ENCODE measurements around the gene LGALS8. TPM values are rescaled to one million over a fixed set of nuclear protein-coding genes. Genes with fewer than 3 reads are reported as not detected.
"Not testable (repeated sequence)": the region's sequence is repeated elsewhere in the genome, so short reads cannot be mapped to it uniquely, and the experiment has no call there.

The LGALS8 gene
- 12.9 TPM for polyA plus RNA-seq (2013, experiment 1 of 4)
- 13.3 TPM for polyA plus RNA-seq (2013, experiment 2 of 4)
- 10.0 TPM for polyA plus RNA-seq (2013, experiment 3 of 4)
- 9.8 TPM for polyA plus RNA-seq (2013, experiment 4 of 4)

DNA sequence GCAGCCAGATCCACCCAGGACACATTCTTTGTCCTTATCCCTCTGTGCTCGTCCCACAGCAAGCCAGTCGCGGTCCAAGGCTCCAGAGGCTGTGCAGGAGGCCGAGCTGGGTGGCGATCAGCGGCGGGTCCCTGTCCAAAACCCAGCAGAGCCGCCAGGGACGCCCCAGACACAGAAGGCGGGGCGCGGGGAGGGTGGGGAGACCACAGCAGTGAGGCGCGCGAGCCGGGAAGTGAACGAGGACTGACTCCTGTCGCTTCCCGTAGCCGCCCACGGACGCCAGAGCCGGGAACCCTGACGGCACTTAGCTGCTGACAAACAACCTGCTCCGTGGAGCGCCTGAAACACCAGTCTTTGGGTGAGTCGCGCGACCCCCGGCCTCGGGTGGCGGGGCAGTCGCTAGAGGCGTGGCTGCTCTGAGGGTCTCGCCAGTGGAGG lies at the start of gene LGALS8:
Gene LGALS8, plus strand, starts transcription at position 279 of the 438 bp plus-strand sequence. CDS start 2,089 bp downstream, outside the sequence.
- Histone ChIP-seq H3K27ac (ENCODE audit: insufficient read depth, low read depth, low read length, poor library complexity, severe bottlenecking) (no peak within 1 kb of the TSS), H3K27me3 (ENCODE audit: control insufficient read depth, insufficient read depth, low read length, poor library complexity, severe bottlenecking) (peaks cover 26% of the 10 kb centered on the region), H3K4me3 (ENCODE audit: insufficient read depth, low read depth, low read length) (peak within 1 kb of the TSS; percentile 72), H3K4me1 (ENCODE audit: control insufficient read depth, insufficient read depth, low read length) (no peaks in the 10 kb centered on the region), H3K36me3 (ENCODE audit: control insufficient read depth, insufficient read depth, low read length) (no peaks in the 10 kb centered on the region), H3K9me3 (ENCODE audit: control insufficient read depth, low read length) (no peaks in the 10 kb centered on the region)
- WGBS, 2 experiments = 6 to 8% methylated on average over 35 of the region's 35 CpGs

DNA sequence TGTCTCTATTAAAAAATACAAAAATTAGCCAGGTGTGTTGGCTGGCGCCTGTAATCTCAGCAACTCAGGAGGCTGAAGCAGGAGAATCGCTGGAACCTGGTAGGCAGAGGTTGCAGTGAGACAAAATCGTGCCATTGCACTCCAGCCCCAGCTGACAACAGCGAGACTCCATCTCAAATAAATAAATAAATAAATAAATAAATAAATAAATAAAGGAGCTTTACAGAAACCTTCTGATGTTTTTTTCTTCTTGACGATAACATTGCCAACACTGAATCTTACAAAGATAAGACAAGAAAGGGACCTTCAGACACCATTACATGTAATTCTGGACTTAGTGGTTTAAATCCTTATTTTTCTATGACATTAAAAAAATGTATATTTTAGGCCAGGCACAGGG lies 47.8 kb upstream of the LGALS8 start:
- 88 to 97% methylated on average over 3 to 4 of the region's 5 CpGs for WGBS, 2 experiments
- peaks cover 12% of the 10 kb centered on the region for H3K4me1 ChIP-seq (ENCODE audit: control insufficient read depth, insufficient read depth, low read length)
- H3K4me3 ChIP-seq (ENCODE audit: insufficient read depth, low read depth, low read length) = no peak overlapping the region
- H3K9me3 ChIP-seq (ENCODE audit: control insufficient read depth, low read length) = no peaks in the 10 kb centered on the region
- no peaks in the 10 kb centered on the region for H3K27me3 ChIP-seq (ENCODE audit: control insufficient read depth, insufficient read depth, low read length, poor library complexity, severe bottlenecking)
- H3K27ac ChIP-seq (ENCODE audit: insufficient read depth, low read depth, low read length, poor library complexity, severe bottlenecking) = no peak overlapping the region
- H3K36me3 ChIP-seq (ENCODE audit: control insufficient read depth, insufficient read depth, low read length) = no peaks in the 10 kb centered on the region

GRCh38 chr1:236480758-236481436 lies 42.9 kb upstream of the LGALS8 start:
- Histone ChIP-seq H3K4me3 (ENCODE audit: insufficient read depth, low read depth, low read length) (no peak overlapping the region), H3K4me1 (ENCODE audit: control insufficient read depth, insufficient read depth, low read length) (no peaks in the 10 kb centered on the region), H3K9me3 (ENCODE audit: control insufficient read depth, low read length) (no peaks in the 10 kb centered on the region), H3K27me3 (ENCODE audit: control insufficient read depth, insufficient read depth, low read length, poor library complexity, severe bottlenecking) (no peaks in the 10 kb centered on the region), H3K27ac (ENCODE audit: insufficient read depth, low read depth, low read length, poor library complexity, severe bottlenecking) (no peak overlapping the region), H3K36me3 (ENCODE audit: control insufficient read depth, insufficient read depth, low read length) (no peaks in the 10 kb centered on the region)
- 70 to 71% methylated on average over 5 of the region's 5 CpGs for WGBS, 2 experiments

- H3K36me3 ChIP-seq (ENCODE audit: control insufficient read depth, insufficient read depth, low read length) = no peaks in the 10 kb centered on the region
- no peaks in the 10 kb centered on the region for H3K27me3 ChIP-seq (ENCODE audit: control insufficient read depth, insufficient read depth, low read length, poor library complexity, severe bottlenecking)
- no peak overlapping the region for H3K27ac ChIP-seq (ENCODE audit: insufficient read depth, low read depth, low read length, poor library complexity, severe bottlenecking)
- H3K4me3 ChIP-seq (ENCODE audit: insufficient read depth, low read depth, low read length) = no peak overlapping the region
- H3K9me3 ChIP-seq (ENCODE audit: control insufficient read depth, low read length) = no peaks in the 10 kb centered on the region
- H3K4me1 ChIP-seq (ENCODE audit: control insufficient read depth, insufficient read depth, low read length) = no peaks in the 10 kb centered on the region
- 95 to 97% methylated on average over 14 of the region's 14 CpGs for WGBS, 2 experiments
These were observed 39.3 kb upstream of the LGALS8 start for GRCh38 chr1:236484310-236484971.

DNA sequence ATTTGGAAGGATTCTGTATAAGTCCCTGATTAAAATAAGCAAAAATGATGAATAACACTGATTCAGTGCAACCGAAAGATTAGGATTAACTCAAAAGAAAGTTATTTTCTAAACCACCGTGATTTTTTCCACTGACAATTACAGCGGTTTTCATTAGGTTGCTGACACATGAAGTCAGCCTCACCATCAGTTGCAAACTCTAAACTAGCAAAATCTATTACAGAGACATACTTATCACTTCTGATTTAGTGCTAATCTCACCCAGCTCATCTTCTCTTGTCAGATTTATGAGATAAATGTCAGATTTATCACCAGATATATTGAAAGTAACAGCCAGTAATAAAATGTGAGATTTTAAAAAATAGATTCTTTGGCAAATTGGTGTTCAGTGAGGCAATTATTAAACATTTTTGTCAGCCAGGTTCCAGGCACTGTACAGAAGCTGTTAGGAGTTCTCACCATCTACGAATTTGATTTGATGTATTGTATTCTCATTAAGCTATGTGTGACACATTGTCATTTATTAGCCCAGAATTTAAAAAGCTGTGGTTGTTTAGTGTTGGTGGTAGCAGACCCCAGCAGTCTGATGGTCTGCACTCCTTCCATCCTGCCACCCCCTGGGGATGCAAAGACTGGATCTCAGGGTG lies 37.3 kb upstream of the LGALS8 start:
- Histone ChIP-seq H3K4me1 (ENCODE audit: control insufficient read depth, insufficient read depth, low read length) (no peaks in the 10 kb centered on the region), H3K4me3 (ENCODE audit: insufficient read depth, low read depth, low read length) (no peak overlapping the region), H3K9me3 (ENCODE audit: control insufficient read depth, low read length) (no peaks in the 10 kb centered on the region), H3K27ac (ENCODE audit: insufficient read depth, low read depth, low read length, poor library complexity, severe bottlenecking) (no peak overlapping the region), H3K27me3 (ENCODE audit: control insufficient read depth, insufficient read depth, low read length, poor library complexity, severe bottlenecking) (no peaks in the 10 kb centered on the region), H3K36me3 (ENCODE audit: control insufficient read depth, insufficient read depth, low read length) (no peaks in the 10 kb centered on the region)
- 91 to 96% methylated on average over 4 of the region's 4 CpGs for WGBS, 2 experiments

DNA sequence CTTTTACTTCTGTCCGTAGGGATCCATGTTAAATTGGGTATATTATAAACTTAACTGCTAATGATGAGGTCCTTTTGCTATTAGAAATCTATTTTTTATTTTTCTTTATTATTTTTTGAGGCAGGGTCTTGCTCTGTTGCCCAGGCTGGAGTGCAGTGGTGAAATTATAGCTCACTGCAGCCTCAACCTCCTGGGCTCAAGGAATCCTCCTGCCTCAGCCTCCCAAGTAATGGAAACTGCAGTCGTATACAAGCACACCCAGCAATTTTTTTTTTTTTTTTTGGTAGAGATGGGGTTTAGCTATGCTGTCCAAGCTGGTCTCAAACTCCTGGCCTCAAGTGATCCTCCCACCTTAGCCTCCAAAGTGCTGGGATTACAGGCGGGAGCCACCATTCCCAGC lies 34.6 kb upstream of the LGALS8 start:
- not testable (repeated sequence) for H3K36me3 ChIP-seq (ENCODE audit: control insufficient read depth, insufficient read depth, low read length); H3K4me3 ChIP-seq (ENCODE audit: insufficient read depth, low read depth, low read length); H3K27ac ChIP-seq (ENCODE audit: insufficient read depth, low read depth, low read length, poor library complexity, severe bottlenecking); H3K4me1 ChIP-seq (ENCODE audit: control insufficient read depth, insufficient read depth, low read length); H3K27me3 ChIP-seq (ENCODE audit: control insufficient read depth, insufficient read depth, low read length, poor library complexity, severe bottlenecking); H3K9me3 ChIP-seq (ENCODE audit: control insufficient read depth, low read length)
- WGBS, 2 experiments = 76 to 89% methylated on average over 2 of the region's 3 CpGs

DNA sequence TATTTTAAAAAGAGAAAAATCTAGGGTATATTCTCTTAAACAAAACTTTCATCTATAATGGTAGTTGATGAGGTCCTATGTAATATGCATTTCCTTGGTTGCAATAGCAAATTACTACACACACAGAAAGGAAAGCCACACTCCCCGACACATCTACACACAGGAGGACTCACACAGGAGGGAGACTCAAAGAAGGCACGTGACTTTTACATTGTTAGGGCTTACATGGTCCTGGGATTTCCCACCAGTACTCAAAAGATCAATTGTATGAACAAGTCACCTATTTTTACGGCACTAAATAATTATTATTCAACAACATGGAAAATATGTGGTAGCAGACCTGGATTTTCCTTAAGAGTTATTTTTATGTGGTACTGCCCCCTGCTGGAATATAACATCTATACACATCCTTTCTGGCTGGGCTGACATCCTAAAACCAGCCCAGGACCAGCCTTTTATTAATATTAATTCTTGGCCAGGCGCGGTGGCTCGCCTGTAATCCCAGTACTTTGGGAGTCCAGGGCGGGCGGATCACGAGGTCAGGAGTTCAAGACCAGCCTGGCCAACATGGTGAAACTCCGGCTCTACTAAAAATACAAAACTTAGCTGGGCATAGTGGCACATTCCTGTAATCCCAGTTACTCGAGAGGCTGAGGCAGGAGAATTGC lies 33.9 kb upstream of the LGALS8 start:
- peaks cover 9% of the 10 kb centered on the region for H3K4me1 ChIP-seq (ENCODE audit: control insufficient read depth, insufficient read depth, low read length)
- no peak overlapping the region for H3K4me3 ChIP-seq (ENCODE audit: insufficient read depth, low read depth, low read length)
- 54 to 59% methylated on average over 10 of the region's 11 CpGs for WGBS, 2 experiments
- no peaks in the 10 kb centered on the region for H3K27me3 ChIP-seq (ENCODE audit: control insufficient read depth, insufficient read depth, low read length, poor library complexity, severe bottlenecking)
- H3K9me3 ChIP-seq (ENCODE audit: control insufficient read depth, low read length) = no peaks in the 10 kb centered on the region
- H3K36me3 ChIP-seq (ENCODE audit: control insufficient read depth, insufficient read depth, low read length) = no peaks in the 10 kb centered on the region
- no peak overlapping the region for H3K27ac ChIP-seq (ENCODE audit: insufficient read depth, low read depth, low read length, poor library complexity, severe bottlenecking)

DNA sequence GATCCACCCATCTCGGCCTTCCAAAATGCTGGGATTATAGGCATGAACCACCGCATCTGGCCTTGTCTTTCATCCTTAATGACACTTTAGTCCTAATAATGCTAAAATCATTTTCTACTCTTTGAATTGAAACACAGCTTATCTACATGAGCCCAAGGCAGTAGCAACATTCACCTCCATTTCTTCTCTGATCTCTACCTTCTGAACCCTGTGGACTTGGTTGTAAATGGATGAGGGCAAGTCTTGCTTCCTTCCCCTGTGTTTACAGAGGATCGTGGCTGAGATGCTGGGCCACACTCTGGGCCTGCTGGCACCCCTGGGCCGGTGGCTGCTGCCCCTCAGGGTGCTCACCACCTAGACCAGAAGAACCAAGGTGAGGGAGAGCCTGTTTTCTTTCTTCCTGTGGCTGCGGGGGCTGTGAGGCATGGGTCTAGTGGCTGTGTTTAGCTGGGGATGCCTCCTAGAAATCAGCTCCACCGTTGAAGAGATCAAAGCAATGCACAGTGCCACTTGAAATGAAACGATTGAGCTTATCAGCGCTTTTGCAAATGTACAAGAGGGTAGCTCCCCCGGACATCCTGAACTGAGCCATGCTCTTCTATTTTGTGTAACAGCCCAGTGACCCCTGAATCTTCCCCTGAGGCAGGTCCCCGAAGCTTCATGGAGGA lies 32.2 kb upstream of the LGALS8 start:
- Histone ChIP-seq H3K4me1 (ENCODE audit: control insufficient read depth, insufficient read depth, low read length) (peaks cover 9% of the 10 kb centered on the region), H3K27ac (ENCODE audit: insufficient read depth, low read depth, low read length, poor library complexity, severe bottlenecking) (no peak overlapping the region), H3K36me3 (ENCODE audit: control insufficient read depth, insufficient read depth, low read length) (no peaks in the 10 kb centered on the region), H3K27me3 (ENCODE audit: control insufficient read depth, insufficient read depth, low read length, poor library complexity, severe bottlenecking) (no peaks in the 10 kb centered on the region), H3K4me3 (ENCODE audit: insufficient read depth, low read depth, low read length) (no peak overlapping the region), H3K9me3 (ENCODE audit: control insufficient read depth, low read length) (no peaks in the 10 kb centered on the region)
- WGBS, 2 experiments = 92 to 94% methylated on average over 10 of the region's 10 CpGs

DNA sequence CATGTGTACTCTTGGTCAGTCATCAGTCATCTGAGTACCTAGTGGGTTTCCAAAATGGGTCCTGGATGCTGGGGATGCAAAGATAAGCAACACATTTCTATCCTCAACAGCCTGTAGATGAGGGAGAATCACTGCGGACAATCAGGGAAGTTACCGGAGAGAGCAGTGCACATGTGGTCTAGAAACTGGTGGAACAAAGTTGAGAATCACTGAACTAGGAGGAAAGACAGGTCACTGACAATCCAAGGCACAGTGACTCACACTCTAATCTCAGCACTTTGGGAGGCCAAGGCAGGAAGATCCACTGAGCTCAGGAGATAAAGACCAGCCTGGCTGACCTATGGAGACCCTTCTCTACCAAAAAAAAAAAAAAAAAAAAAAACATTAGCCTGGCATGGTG lies 31.4 kb upstream of the LGALS8 start:
- no peak overlapping the region for H3K27ac ChIP-seq (ENCODE audit: insufficient read depth, low read depth, low read length, poor library complexity, severe bottlenecking)
- WGBS, 2 experiments = 93 to 94% methylated on average over 2 of the region's 2 CpGs
- H3K36me3 ChIP-seq (ENCODE audit: control insufficient read depth, insufficient read depth, low read length) = no peaks in the 10 kb centered on the region
- peaks cover 9% of the 10 kb centered on the region for H3K4me1 ChIP-seq (ENCODE audit: control insufficient read depth, insufficient read depth, low read length)
- H3K9me3 ChIP-seq (ENCODE audit: control insufficient read depth, low read length) = no peaks in the 10 kb centered on the region
- H3K27me3 ChIP-seq (ENCODE audit: control insufficient read depth, insufficient read depth, low read length, poor library complexity, severe bottlenecking) = no peaks in the 10 kb centered on the region
- H3K4me3 ChIP-seq (ENCODE audit: insufficient read depth, low read depth, low read length) = no peak overlapping the region
